ENCODE results near the gene ITGB3.

Gene ITGB3

DNA sequence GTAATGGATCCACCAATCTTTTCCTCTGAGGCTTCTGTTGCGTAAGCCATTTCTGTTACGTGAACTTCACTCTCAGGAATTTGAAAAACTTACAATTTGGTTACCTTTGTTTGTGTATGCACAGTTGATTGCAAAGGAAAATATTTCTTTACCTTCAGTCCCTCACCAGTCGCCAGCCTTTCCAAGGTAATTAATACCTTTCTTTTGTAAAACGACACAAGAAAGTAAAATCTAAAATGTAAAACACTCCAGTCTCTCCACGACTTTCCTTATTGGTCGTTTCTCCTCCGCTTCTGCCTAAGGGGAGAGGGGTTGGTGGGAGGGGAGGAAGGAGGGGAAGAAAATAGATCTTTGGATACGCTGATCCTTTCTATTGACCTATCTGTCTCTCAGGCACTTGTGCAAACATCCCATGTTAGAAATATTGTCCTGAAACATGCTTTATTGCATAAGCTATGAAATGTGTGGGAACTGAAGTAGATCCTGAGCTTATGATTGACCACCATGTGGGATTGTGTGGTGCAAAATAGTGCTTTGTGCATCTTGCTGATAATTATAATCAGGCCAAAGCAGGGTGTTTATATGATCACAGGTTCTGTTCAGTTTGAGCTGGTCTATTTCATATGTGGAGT is 37.7 kb downstream of the ITGB3 start:
- DNase-seq (ENCODE audit: low read depth), result no peak
- H3K4me3 ChIP-seq (ENCODE audit: control insufficient read depth, low read depth, low read length), result no peak overlapping the region
- TF ChIP-seq, protein P1, sequence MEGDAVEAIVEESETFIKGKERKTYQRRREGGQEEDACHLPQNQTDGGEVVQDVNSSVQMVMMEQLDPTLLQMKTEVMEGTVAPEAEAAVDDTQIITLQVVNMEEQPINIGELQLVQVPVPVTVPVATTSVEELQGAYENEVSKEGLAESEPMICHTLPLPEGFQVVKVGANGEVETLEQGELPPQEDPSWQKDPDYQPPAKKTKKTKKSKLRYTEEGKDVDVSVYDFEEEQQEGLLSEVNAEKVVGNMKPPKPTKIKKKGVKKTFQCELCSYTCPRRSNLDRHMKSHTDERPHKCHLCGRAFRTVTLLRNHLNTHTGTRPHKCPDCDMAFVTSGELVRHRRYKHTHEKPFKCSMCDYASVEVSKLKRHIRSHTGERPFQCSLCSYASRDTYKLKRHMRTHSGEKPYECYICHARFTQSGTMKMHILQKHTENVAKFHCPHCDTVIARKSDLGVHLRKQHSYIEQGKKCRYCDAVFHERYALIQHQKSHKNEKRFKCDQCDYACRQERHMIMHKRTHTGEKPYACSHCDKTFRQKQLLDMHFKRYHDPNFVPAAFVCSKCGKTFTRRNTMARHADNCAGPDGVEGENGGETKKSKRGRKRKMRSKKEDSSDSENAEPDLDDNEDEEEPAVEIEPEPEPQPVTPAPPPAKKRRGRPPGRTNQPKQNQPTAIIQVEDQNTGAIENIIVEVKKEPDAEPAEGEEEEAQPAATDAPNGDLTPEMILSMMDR (conservative IDR thresholded peaks at IDR 0.05; ENCODE audit: control insufficient read depth, insufficient read depth, low read depth, low read length), result no peak

DNA sequence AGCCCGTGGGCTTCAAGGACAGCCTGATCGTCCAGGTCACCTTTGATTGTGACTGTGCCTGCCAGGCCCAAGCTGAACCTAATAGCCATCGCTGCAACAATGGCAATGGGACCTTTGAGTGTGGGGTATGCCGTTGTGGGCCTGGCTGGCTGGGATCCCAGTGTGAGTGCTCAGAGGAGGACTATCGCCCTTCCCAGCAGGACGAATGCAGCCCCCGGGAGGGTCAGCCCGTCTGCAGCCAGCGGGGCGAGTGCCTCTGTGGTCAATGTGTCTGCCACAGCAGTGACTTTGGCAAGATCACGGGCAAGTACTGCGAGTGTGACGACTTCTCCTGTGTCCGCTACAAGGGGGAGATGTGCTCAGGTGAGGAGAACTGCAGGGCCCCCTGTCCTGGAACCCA is 38.6 kb downstream of the ITGB3 start:
- TF ChIP-seq, protein P1 (conservative IDR thresholded peaks at IDR 0.05; ENCODE audit: control insufficient read depth, insufficient read depth, low read depth, low read length), result no peak
- DNase-seq (ENCODE audit: low read depth), result no peak
- no peak overlapping the region for H3K4me3 ChIP-seq (ENCODE audit: control insufficient read depth, low read depth, low read length)

DNA sequence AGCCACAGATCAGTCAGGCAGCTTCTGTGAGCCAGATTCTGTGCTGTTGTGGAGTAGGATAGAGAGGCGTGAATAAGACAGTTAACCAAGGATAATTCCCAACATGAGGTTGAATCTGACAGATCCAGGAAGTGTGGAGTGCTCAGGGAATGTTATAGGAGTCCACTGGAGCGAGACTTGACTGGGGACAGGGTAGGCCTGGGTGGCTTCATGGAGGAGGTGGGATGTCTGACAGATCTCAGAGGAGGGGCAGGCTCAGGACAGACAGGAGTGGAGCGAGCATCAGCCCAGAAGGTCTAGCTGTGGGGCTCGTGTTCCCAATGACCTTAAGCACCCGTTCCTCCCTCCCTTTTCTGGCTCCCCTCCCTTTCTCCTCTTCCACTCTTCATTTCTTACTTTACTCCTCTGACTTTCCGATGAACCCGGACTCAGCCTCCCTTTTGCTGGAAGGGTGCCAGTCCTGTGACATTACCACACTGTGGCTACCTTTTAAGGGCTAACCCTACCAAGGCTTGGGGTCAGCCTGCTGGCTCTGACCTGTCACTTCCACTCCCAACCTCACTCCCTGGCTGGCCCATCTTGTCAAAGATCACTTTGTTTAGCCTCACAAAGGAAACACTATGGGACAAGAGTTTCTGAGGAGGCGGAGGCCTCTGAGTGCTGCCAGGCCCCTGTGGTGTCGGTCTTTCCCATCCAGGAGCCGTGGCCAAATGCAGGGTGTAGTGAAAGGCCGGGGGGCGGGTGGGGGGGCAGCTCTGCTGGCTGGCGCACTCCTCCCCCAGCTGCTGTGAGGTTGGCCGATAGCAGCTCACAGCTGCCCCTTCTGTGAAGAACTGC is 41.6 kb downstream of the ITGB3 start:
- TF ChIP-seq, protein P1 (conservative IDR thresholded peaks at IDR 0.05; ENCODE audit: control insufficient read depth, insufficient read depth, low read depth, low read length), result no peak
- DNase-seq (ENCODE audit: low read depth), result no peak
- H3K4me3 ChIP-seq (ENCODE audit: control insufficient read depth, low read depth, low read length), result no peak overlapping the region

DNA sequence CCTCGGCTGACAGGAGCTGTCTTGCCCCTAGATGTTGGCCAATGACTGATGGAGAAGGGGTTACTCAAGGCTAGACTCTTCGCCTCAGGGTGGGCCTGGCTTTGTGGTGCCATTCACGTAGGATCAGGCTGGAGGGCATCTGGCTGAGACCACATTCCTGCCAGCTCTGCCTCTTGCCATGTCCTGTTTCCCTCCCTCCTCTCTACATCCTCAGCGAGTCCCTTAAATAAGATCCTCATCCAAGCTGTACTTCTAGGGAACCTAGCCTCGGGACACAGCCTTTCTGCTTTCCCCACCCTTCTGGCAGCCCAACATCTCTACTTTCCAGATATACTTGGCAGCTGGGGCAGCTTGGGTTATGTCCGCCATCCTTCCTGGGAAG is 42.2 kb downstream of the ITGB3 start:
- no peak overlapping the region for H3K4me3 ChIP-seq (ENCODE audit: control insufficient read depth, low read depth, low read length)
- no peak for DNase-seq (ENCODE audit: low read depth)
- TF ChIP-seq, protein P1 (conservative IDR thresholded peaks at IDR 0.05; ENCODE audit: control insufficient read depth, insufficient read depth, low read depth, low read length), result no peak

DNA sequence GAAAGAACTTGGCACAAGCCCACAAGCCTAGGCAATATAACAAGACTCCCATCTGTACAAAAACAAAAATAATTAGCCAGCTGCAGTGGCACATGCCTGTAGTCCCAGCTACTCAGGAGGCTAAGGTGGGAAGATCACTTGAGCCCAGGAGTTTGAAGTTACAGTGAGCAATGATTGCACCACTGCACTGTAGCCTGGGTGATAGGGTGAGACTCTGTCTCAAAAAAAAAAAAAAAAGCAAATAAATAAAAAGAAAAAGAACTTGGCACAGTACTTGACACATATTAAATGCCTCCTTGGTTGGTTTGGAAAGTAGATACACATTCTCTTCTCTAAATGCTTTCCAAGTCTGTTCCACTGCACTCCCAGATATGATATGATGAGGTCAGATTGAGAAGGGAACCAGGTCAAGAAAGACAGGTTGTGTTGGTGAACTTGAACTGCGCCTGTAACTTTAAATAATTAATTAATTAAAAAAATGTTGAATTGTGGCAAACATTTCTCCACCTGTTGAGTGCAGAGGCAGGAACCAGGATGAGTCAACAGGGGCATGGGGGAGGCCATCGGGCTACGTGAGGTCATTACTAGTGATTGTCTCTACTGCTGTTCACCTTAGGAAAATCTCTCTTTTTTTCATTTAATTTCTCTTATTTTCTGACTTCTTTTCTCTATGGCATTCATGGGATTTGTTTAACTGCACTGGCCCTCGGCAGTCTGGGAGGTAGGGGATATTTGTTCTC is 44.2 kb downstream of the ITGB3 start:
- TF ChIP-seq, protein P1 (conservative IDR thresholded peaks at IDR 0.05; ENCODE audit: control insufficient read depth, insufficient read depth, low read depth, low read length), result no peak
- DNase-seq (ENCODE audit: low read depth), result no peak
- no peak overlapping the region for H3K4me3 ChIP-seq (ENCODE audit: control insufficient read depth, low read depth, low read length)

DNA sequence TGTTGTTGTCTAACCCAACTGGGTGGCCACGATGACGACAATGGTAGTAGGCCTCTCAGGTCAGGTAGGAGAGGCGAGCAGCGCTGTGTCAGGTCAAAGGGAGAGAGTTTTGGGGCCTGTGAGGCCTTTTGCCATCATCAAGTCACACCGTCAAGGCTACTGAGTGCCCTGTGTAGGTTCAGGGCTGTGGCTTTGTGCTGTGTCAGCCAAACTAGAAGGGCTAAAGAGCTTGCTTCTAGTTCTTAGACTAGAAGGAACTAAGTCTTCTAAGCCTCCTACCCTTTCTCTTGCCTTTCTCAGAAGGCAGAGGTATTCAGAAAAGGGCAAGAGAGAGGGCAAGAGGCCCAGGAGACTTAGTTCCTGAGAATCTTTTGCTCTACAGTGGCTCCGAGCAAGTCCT is 45.1 kb downstream of the ITGB3 start:
- TF ChIP-seq, protein P1 (conservative IDR thresholded peaks at IDR 0.05; ENCODE audit: control insufficient read depth, insufficient read depth, low read depth, low read length), result no peak
- no peak for DNase-seq (ENCODE audit: low read depth)
- no peak overlapping the region for H3K4me3 ChIP-seq (ENCODE audit: control insufficient read depth, low read depth, low read length)

Measured in fibroblast of mammary gland (primary cell).